HG03045 (cell line): Measurements from ENCODE around the gene GAREM2.

Source experiments
- ATAC-seq: cut with Tn5 transposase; IDR thresholded peaks from one replicate; pipeline ENCODE4 v1.9.1; 2021; ENCODE audit warnings: mild to moderate bottlenecking, moderate library complexity; ENCODE audit not compliant: unreplicated experiment

The GAREM2 gene

GRCh38 chr2:26169226-26169625 lies 3.7 kb upstream of the GAREM2 start:
- ATAC-seq, result no peak

- ATAC-seq, result no peak
These were observed 3.0 kb upstream of the GAREM2 start for GRCh38 chr2:26169681-26170414.

DNA sequence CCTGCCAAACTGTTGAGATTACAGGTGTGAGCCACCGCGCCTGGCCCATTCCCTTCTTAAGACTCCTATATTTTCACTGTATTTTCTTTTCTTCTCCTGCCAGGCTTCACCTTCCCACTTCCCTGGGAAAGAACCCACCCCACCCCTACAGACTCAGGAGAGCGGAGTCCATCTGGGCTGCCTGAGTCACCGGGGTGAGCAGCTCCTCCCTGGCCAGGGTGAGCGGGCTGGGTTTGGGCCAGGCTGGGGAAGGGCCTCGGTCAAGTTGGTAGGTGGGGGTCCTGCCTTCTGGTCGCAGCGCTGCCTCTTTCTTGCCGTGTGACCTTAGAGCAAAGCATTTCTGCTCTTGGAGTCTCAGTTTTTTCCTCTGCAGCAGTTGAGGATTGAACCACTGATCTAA lies 2.1 kb upstream of the GAREM2 start:
- ATAC-seq, result no peak

- ATAC-seq, result no peak
These were observed 558 bp upstream of the GAREM2 start for GRCh38 chr2:26172189-26172870.

GRCh38 chr2:26173776-26174482 lies 1.0 kb downstream of the GAREM2 start:
- ATAC-seq, result no peak

DNA sequence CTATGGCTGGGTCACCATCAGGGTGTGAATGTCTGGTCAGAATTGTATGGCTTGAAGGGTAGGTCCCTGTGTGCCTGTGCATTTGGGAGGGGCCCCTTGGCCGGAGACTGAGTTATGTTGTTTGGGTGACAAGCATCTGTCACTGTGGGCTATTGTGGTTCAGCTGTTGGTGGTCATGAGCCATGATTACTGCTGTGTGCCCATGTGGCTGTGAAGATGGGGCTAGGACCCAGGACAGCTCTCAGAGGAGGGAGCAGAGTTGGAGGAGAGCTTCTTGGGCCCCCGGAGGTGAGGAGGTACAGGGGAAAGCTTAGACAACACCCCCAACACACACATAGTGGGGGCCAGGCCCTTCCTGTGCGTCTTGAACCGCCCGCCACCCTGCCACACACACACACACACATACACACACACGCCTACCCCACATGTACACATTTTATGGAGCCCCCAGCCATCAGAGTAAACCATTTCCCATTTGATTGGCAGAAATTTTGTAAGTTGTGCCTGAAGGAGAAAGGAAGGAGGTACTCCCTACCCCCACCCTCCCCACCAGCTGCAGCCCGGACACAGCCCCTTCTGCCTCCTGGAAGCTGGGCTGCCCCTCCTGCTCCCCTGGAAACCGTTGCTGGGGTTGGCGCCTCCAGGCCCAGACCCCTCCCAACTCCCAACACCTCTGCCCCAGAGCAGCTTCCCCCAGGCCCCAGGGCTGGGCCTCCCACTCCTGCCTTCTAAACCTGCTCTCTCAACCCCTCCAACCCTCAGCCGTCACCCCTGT lies 2.0 kb downstream of the GAREM2 start:
- no peak for ATAC-seq

DNA sequence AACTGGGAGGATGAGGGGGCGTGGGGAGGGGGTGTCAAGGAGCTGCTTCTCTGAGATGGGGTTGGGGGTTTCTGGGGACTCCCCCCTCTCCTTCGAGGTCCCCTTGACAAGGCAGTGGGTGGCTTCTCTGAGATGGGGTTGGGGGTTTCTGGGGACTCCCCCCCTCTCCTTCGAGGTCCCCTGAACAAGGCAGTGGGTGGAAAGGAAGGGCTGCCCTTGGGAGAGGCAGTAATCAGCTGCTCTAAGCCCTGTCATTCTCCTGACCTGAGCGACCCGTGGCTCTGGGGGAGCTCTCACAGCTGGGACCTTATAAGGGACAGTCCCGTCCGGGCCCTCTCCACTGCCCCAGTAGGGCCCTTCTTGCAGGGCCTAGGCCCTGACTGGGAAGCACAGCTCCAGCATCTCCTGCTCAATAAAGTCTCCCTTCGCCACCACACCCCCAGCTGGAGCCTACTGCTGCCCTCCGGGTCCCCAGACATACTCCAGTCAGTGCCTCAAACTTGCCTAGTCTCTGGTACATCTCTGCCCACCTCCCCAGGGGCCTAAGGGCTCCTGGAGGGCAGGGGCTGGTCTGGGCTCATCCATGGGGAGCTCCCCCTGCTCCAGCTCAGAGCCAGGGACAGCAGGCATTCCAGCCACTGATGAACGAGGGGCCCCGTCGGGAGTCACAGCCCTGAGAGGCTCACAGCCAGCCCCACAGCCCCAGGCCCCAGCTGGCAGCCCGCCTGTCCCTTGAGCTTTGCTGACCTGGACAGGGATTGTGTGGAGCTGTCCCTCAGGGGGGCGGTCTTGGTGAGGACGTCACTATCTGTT lies 2.8 kb downstream of the GAREM2 start:
- ATAC-seq, result no peak

DNA sequence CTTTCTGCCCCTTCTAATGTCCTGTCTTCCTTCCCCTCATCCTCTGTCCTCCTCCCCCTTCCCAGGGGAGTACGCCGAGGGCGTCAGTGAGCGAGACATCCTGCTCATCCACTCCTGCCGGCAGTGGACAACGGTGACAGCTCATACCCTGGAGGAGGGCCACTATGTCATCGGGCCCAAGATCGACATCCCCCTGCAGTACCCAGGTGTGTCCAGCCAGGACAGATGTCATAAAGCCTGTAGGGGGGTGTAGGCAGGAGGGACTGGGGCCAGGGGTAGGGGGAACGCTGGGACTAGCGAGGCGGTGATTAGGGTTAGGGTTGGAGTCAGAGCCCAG lies 3.4 kb downstream of the GAREM2 start:
- ATAC-seq, result no peak

- no peak for ATAC-seq
These were observed 4.2 kb downstream of the GAREM2 start for GRCh38 chr2:26177122-26177521.

DNA sequence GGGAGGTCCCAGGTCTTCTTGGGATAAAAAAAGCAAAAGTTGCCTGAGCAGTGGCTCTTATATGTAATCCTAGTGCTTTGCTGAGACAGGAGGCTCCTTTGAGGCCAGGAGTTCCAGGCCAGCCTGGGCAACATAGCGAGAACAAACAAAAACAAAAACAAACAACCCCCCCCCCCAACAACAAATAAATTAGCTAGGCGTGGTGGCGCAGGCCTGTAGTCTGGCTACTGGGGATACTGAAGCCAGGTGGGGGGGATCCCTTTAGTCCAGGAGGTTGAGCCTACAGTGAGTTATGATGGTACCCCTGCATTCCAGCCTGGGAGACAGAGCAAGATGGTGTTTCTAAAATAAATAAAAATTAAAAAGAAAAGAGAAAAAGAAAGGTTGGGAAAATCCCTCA lies 5.4 kb downstream of the GAREM2 start:
- ATAC-seq, result no peak

DNA sequence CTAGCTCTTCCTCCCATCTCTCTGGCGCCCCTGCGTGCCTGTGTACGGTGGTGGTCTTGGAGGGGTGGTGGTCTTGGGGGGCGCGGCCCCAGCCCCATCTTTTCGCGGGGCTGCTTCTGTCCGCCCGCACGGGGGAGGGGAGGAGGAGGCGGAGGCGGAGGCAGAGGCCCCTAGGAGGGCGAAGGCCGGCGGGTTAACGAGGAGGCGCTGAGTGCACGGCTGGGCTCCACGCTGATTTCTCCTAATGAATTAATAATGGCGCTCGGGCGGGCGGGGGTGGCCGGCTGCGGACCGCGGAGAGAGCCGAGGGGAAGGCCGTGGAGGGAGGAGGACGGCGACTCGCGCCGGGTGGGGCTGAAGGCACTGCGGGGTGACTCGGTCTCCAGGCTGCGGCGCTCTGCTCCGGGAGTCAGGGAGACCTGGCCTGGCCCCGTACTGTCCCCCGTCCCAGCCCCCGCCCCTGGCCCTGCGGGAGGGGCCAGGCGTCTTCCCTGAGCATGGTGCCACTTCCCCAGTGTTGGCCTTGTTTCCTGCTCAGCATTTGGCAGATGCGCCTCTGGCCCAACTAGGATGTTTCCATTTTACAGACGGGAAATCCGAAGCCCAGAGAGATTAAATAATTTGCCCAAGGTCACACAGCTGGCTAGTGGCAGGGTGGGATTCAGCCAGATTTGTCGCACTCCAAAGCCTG lies 6.0 kb downstream of the GAREM2 start:
- ATAC-seq, result no peak

DNA sequence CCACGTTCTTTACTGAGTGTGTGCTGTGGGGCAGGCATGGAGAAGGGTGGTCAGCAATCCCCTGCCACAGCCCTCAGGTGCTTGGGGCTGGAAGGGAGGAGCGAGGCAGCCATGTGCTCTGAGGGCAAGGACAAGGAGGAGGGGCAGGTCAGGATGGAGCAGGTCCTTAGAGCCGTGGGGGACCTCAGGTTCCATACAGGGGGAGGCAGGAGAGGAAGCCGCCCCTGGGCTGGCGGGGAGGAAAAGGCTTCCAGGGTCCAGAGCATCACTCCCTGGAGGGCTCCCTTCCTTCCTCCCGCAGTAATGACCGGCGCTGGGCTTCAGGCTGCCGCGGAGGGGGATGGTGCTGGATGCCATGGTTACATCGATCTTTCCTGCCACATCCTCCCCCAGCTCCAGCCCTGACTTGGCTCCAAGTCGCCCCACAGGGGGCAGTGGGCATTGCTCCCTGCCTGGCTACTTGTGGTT lies 6.6 kb downstream of the GAREM2 start:
- ATAC-seq, result no peak

- ATAC-seq, result no peak
These were observed 9.6 kb downstream of the GAREM2 start for GRCh38 chr2:26182441-26182840.

- no peak for ATAC-seq
These were observed 10.2 kb downstream of the GAREM2 start for GRCh38 chr2:26182887-26183630.

DNA sequence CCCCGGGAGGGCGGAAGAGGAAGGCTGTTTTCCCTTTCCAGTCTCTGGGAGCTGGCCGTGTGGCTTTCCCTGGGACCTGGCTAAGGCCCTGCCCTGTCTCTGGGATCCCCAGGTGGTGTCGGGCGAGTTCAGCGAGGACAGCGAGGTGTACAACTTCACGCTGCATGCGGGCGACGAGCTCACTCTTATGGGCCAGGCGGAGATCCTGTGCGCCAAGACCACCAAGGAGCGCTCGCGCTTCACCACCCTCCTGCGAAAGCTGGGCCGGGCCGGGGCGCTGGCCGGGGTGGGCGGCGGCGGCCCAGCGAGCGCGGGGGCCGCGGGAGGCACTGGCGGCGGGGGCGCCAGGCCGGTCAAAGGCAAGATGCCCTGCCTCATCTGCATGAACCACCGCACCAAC lies 11.2 kb downstream of the GAREM2 start:
- no peak for ATAC-seq

- ATAC-seq, result peak; percentile 77
These were observed 11.8 kb downstream of the GAREM2 start for GRCh38 chr2:26184555-26185303.

DNA sequence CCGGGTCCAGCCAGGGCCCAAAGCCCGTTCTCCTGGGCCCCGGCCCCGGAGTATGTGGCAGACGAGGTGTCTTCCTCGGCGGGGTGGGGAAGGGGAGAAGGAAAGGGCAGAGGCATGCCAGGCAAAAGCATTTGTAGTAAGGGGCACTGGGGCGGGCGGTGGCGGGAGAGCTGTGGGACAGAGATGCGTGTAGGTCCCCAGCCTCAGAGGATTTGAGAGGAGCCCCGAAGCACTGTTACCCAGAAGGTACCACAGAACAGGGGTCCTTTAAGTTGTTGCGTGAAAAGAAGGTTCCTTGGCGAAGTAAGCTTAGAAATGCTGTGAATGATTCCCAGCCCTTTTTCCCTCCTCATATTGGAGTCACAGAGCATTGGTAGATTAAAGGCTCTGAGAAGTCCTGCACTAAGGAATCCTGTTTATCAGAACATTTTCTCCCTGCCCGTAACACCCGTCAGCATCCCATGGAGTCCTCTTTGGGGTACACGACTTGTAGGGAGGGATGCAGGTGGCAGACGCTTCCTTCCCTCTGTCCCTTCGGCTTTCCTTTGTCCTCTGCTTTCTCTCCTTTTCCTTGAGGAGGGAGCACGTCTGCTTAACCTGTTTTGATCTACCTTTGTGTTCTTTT lies 12.5 kb downstream of the GAREM2 start:
- ATAC-seq, result no peak
